SK-N-SH treated with all-trans-retinoic acid at 6 μM for 48 hours (cell line): ENCODE measurements around the gene SMOC2.

Experiments
- BACH2 ChIP-seq: fragments of 250-450 bp; sonication (Bioruptor Pico); IDR thresholded peaks from 2 replicates; pipeline ENCODE4 v1.9.0; 2021; ENCODE audit warnings: mild to moderate bottlenecking, borderline replicate concordance
- ISL1 ChIP-seq: fragments of 250-450 bp; sonication (Bioruptor Pico); IDR thresholded peaks from 2 replicates; pipeline ENCODE4 v2.1.2; 2022; ENCODE audit warnings: mild to moderate bottlenecking, moderate library complexity
- PPARA ChIP-seq: fragments of 250-450 bp; sonication (Bioruptor Pico); IDR thresholded peaks from 2 replicates; pipeline ENCODE4 v1.5.0; 2020; ENCODE audit warnings: mild to moderate bottlenecking, borderline replicate concordance
- SNAI2 ChIP-seq: fragments of 250-450 bp; sonication (Bioruptor Pico); IDR thresholded peaks from 2 replicates; pipeline ENCODE4 v1.5.0; 2020; ENCODE audit warnings: mild to moderate bottlenecking, moderate library complexity
- ZFP3 ChIP-seq: fragments of 250-450 bp; sonication (Bioruptor Pico); IDR thresholded peaks from 2 replicates; pipeline ENCODE4 v1.5.0; 2020; ENCODE audit warnings: mild to moderate bottlenecking, moderate library complexity
- ZNF565 ChIP-seq: fragments of 450-650 bp; formaldehyde crosslinking; conservative IDR thresholded peaks from 2 replicates; pipeline ENCODE4 v1.5.0; 2020; ENCODE audit warnings: low read depth, mild to moderate bottlenecking, moderate library complexity
- ZNF8 ChIP-seq: fragments of 450-650 bp; formaldehyde crosslinking; IDR thresholded peaks from 2 replicates; pipeline ENCODE4 v1.5.0; 2020; ENCODE audit warnings: mild to moderate bottlenecking, moderate library complexity

DNA sequence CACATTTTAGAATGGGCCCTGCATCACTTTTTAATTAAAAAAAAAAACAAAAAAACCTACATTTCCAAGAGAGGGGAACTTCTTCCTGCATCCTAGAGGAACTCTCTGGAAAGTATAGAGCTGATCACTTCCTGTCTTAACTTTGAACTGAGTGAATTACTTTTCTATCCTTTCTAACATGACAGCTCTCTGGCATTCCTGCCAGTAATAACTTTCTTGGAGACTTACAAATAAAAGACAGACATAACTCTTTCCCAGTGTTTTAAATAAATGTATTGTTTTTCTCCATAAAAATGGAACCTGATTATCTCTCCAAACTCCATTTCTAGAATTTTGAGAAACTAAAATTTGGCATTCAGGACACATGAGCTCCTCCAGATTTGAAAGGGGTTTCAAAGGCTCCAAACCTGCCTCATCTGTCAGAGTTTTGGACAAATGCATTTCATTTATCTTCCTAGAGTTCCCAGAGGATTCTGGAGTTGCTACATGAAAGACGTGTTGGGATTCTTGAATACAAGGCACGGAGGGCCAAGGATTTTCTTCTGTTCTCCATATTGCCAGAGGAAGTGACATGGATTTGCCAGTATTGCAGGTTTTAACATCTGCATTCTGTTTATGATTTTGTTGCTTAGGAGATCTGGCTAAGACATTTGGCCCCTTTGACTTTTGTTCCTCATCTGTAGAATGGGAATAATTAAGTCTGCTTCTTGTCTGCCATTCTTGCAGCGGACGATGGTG, 2.0 kb upstream of the SMOC2 start:
- TF ChIP-seq BACH2 (no peak), SNAI2 (CRISPR knock-in tag) (no peak), ZNF565 (CRISPR knock-in tag) (no peak), ZNF8 (no peak), ZFP3 (CRISPR knock-in tag) (no peak), ISL1 (CRISPR knock-in tag) (no peak), PPARA (CRISPR knock-in tag) (no peak)
